HEK293T (cell line): Measurements from ENCODE around the gene CCR7.

ENCODE experiments used
- BHLHE40 ChIP-seq: fragments of 450-650 bp; IDR thresholded peaks from 2 replicates; pipeline ENCODE4 v1.6.1; 2016; ENCODE audit warnings: mild to moderate bottlenecking, moderate library complexity, borderline replicate concordance
- FOXM1 ChIP-seq: fragments of 450-650 bp; IDR thresholded peaks from 2 replicates; pipeline ENCODE4 v1.6.1; 2017; ENCODE audit warnings: mild to moderate bottlenecking, borderline replicate concordance
- HDGF ChIP-seq: fragments of 450-650 bp; IDR thresholded peaks from 2 replicates; pipeline ENCODE4 v1.6.1; 2017; ENCODE audit warnings: antibody characterized with exemption, borderline replicate concordance
- L3MBTL2 ChIP-seq: fragments of 450-650 bp; conservative IDR thresholded peaks from 2 replicates; pipeline ENCODE4 v1.6.1; 2016; ENCODE audit warnings: mild to moderate bottlenecking
- SP1 ChIP-seq: fragments of 450-650 bp; IDR thresholded peaks from 2 replicates; pipeline ENCODE4 v1.6.1; 2017
- ZNF384 ChIP-seq: fragments of 450-650 bp; IDR thresholded peaks from 2 replicates; pipeline ENCODE4 v1.6.1; 2016

DNA sequence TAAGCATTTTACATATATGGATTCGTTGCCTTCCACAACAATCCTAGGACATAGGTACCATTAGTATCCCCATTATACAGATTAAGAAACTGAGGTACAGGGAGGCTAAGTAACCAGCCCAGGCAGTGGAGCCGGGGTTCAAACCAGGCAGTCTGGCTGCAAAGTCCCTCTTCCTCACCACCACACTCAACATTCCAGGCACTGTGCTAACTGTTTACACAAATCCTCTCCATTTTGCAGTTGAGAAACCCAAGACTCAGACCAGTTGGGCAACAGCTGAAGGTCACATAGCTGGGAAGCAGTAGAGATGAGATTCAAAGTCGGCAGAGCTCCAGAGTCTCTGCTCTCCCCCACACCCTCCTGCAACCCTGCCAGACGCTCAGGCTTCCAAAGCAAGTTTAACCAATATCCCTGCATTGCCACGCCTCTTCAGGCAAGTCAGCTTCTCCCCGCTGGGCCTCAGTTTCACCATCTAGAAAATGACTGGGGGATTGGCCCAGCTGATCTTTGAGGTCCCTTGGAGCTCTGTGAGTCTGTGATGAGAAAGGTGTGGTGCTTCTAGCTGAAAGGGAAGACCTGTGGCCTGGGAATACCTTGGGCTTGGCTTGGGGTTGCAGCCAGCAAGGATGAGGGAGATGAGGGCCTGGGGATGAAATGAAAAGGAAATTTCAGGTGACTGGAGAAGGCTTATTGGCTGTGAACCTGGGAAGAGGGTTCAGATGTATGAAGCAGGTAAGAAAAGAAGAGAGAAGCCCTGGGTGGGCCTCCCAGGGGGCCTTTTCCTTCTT, 14.0 kb downstream of the CCR7 start:
- TF ChIP-seq FOXM1 (no peak), SP1 (no peak), L3MBTL2 (no peak), ZNF384 (no peak), BHLHE40 (no peak), HDGF (no peak)
